Activated CD8-positive, alpha-beta memory T cell treated with anti-CD3 and anti-CD28 coated beads for 4 hours (primary cell): ENCODE results near the gene RASA4.
"Not testable (repeated sequence)": the region's sequence is repeated elsewhere in the genome, so short reads cannot be mapped to it uniquely, and the experiment has no call there.

Experiments used
- DNase-seq, 2 donors: peaks; one replicate each; pipeline ENCODE4 v3.0.0-alpha.2; 2020; ENCODE audit warnings: low read depth in 2 of 2

RASA4 gene

DNA sequence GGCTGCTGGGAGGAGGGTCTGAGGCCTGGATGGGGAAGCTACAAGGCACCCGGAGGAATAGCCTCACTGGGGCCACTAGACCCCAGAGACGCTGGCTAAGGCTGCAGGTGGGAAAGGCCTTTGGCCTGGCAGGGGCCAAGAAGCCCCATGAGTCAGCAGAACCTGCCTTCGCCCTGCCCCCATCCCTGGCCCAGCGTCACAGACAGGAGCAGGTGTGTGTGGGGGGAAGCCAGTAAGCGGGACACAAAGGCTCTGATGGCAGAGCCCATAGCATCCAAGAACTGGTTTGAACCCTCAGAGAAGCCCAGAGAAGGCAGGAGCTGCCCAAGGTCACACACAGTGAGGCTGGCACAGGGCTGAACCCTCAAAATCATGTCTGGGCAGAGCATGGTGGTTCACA lies 9.7 kb downstream of the RASA4 start:
- not testable (repeated sequence) for DNase-seq

DNA sequence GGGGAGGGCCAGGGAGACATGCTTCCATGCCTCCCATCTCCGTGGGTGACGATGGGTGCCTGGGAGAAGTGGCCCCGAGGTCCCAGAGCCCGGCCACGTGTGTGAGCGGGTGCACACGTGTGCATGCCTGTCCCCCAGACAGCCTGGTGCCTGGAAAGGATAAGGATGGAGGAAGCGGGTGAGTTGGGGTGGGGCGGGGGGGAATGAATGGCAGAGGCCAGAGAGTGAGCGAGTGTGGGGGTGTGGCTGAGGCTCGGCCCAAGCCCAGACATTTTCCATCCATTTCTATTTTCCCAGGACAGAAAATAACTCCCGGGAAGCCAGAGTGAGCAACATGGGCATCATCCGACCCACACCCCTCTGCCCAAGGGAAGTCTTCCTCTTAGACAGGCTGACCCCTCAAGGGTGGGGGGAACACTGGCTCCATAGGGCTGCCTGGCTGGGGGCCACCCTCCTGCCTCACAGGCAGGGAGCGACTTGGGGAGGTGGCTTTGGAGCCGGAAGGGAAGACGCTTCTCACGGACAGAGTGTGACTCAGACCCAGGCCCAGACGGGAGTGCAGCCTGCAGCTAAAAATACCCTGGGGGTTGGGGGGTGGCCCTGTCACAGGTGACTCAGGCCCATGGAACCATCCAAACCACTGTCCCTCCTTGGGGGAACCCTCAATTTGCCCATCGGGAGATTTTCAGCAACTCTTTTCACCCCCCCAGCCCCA lies 12.0 kb downstream of the RASA4 start:
- not testable (repeated sequence) for DNase-seq

DNA sequence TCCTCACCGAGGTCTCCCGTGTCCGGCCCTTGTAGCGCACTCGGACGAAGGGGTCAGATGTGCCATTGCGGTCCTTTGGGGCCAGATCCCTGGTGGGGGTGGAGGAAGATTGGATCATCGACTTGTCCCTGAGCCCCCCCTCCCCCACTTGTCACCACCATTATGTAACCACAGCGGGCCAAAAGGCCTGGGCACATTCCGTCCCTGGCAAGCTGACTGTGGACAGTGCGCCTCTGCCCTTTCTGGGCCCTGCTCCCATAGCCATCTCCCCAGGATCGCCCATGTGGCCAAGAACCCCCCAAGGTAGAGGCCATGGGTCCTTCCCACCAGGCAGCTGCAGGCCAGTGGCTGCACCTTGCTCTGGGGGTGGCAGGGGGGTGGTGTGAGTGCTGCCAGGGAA lies 14.2 kb downstream of the RASA4 start:
- DNase-seq, result not testable (repeated sequence)

DNA sequence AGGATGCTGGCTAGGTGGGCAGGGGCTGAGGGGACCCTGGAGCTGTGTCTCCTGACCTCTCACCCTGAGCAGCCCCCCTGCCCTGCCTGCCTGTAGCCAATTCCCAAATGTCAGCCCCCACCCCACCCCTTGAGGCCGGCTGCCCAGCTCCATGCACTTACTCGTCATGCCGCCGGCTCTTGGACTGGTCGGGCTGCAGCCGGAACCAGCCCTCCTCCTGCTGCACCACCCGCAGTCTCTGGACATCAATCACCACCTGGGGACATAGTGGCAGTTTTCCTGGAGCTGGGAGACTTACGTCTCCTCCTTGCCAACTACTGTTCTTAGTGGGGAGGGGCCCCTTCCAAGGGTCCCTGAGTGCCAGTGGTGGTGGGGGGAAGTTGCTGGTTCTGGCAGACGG lies 16.9 kb downstream of the RASA4 start:
- not testable (repeated sequence) for DNase-seq

DNA sequence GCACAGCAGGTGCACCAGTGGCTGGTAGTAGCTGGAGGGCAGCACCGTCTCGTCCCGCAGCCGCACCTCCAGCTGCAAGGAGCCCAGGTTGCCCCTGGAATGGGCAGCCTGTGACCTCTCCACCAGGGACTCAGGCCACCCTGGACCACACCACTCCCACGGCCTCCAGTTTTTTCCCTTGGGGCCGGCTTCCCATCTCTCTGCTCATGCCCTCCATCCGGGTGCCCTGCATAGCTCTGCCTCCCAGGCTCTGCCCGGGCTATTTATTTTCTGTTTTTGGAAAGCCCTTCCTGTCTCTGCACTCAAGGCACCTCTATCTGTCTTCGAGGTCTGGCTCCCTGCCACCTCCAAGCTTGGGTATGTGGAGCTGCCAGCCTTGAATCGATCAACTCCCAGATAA lies 20.5 kb downstream of the RASA4 start:
- not testable (repeated sequence) for DNase-seq

DNA sequence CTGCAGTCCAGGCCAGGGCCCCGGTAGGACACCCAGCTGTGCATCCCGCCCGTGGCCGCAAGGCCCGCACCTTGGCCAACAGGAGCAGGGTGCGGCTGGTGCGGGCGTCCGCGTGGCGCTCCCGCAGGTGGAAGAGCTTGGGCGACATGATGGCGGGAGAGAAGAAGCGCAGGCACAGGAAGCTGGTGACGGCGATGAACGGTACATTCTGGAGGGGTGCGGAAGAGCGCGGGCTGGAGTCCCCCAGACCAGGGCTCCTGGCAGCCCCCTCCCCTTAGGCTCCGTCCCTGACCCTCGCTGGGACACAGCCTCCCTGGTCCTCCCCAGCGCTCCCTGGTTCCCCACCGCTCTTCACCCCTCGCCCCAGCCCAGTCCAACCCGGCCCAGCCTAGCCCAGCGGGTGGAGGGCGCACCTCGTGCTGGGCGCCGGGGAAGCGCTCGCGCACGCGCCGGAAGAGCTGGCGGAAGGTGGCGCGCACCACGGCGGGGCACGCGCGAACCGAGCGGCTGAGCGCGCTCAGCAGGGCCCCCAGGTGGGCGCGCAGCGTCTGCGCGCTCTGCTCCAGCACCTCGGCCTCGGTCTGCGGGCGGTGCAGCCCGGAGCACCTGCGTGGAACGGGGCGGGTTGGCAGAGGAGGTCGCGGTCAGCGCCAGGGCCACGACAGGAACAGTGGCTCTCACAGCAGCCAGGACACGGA lies 22.8 kb downstream of the RASA4 start:
- not testable (repeated sequence) for DNase-seq

DNA sequence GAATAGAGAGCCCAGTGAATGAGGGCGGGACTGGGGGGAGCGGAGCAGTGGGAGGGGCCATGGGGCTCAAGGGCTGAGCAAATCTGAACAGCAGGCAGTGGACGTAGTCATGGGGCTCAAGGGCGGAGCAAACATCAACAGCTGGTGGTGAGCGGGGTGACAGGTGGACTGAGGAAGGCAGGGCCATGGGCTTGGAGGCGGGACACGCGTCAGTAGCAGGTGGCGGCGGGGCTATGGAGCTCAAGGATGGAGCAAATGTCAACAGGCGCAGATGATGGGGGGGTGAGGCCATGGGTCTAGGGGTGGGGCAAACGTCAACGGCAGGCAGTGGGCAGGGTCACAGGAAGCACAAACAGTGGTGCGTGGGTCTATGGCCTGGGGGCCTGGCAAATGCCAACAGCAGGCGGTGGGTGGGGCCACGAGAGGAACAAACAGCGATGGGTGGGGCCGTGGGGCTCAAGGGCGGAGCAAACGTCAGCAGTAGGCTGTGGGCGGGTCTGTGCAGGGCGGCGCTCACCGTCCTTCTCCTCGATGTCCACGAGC lies 24.0 kb downstream of the RASA4 start:
- not testable (repeated sequence) for DNase-seq

DNA sequence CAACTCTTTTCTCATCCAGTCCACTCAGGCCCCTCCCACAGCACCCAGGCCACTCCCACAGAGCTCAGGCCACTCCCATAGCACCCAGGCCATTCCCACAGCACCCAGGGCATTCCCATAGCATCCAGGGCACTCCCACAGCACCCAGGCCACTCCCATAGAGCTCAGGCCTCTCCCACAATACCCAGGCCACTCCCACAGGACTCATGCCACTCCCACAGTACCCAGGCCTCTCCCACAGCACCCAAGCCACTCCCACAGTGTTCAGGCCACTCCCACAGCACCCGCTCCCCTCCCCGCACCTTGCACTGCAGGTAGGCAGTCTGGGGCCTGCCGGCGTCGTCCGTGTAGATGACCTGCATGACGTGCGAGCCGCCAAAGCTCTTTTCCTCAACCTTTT lies 26.7 kb downstream of the RASA4 start:
- DNase-seq, result not testable (repeated sequence)

DNA sequence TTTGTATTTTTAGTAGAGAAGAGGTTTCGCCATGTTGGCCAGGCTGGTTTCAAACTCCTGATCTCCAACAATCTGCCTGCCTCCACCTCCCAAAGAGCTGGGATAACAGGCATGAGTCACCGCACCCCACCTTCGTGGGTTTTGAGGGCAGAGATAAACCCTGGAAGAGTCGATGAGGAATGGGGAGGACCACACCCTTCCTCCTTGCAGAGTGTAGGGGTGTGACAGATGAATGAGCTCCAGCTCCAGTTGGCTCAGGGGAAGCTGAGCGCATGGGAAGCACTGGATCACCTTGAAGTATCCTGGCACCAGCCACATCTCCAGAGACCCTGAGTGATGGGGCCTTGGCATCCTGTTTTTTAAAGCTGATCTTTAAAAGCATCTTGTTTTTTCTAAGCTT lies 33.1 kb downstream of the RASA4 start:
- DNase-seq, result not testable (repeated sequence)

DNA sequence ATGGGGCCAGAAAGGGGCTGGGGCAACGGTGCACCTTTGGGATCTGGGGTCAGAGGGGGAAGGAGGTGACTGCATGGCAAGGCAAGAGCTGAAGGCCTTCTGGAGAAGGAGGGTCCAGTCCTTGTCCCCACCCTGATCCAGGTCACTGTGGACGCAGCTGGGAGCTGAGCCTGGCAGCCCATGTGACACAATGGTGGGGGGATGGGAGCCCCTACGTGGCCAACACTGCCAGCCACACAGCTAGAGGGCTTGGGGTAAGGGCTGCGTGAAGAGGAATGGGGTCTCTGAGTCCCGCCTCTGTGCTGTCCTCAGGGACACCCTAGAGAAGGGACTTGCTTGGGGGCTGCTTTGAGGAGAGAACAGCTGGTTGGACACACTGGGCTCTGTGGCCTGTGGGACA lies 34.8 kb downstream of the RASA4 start:
- not testable (repeated sequence) for DNase-seq

DNA sequence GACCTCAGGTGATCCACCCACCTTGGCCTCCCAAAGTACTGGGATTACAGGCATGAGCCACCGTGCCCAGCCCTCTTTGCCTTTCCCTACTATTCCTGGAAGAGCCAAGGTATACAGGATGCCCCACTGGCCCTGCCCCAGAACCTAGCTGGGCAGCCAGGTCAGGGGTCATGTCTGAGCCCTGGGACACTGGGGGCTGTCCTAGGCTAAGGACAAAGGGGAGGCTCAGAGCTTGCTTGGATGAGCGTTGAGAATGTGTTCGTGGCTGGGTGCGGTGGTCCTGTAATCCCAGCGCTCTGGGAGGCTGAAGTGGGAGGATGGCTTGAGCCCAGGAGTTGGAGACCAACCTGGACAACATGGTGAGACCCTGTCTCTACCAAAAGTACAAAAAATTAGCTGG lies 38.1 kb downstream of the RASA4 start:
- not testable (repeated sequence) for DNase-seq

DNA sequence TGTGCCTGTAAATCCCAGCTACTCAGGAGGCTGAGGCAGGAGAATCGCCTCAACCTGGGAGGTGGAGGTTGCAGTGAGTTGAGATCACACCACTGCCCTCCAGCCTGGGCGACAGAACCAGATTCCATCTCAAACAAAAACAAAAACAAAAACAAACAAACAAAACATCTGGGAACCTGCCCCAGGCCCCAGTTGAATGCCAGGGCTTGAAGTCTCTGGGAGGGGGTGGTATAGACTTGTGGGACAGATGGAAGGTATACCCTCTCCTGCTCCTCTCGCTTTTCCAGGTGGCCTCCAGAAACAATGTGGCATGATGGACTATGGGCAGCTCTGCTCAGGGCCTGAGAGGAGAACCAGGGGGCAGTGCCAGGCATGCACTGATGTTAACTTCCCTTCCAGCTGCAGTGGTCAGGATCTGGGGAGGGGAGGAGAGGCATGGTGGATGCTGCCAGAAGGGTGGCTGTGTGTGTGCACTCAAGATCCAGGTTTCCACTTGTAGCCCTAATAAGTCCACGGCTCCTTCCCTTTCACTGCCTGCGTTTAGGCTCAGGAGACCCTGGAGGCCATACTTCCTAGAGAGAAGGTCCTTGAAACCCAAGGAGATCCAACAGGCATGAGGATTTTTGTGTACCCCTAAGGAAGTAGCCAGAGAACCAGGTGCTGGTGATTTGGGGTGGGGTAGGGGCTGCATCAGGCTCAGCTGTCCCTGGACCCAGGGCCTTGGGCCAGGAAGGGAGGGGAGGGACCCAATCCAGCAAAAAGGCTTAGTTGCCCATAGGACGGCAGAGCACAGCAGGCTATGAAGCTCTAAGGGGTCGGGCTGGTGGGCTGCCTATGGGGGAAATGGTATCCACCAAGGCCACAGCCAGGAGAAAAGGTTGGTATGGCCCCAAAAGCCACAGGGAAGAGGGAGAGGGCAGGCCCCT lies 39.0 kb downstream of the RASA4 start:
- not testable (repeated sequence) for DNase-seq

DNA sequence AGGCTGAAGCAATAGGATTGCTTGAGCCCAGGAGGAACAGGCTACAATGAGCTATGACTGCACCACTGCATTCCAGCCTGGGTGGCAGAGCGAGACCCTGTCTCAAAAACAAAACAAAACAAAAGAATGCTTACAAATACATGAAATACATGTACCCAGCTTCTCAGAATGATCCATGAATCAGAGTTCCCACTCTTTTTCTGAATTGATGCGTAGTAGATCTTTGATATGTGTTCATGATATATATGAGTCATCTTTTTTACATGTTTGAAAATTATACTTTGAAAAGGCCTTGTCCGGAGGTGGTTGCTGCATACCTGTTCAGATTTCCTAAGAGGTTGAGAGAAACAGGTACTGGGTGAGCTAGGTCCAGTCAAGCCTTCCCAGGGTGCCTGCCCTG lies 40.2 kb downstream of the RASA4 start:
- DNase-seq, result not testable (repeated sequence)

DNA sequence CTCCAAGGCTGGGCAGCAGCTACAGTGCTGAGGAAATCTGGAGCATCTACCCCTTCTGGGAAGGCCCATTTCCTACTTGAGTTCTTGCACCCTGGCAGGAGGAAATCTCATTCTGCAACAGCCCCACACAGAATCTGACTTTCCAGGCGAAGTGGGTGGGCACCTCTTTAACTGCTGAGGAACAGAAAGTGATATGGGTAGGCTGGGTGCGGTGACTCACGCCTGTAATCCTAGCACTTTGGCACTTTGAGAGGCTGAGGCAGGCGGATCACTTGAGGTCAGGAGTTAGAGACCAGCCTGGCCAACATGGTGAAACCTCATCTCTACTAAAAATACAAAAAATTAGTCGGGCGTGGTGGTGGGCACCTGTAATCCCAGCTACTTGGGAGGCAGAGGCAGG lies 41.9 kb downstream of the RASA4 start:
- DNase-seq, result not testable (repeated sequence)

DNA sequence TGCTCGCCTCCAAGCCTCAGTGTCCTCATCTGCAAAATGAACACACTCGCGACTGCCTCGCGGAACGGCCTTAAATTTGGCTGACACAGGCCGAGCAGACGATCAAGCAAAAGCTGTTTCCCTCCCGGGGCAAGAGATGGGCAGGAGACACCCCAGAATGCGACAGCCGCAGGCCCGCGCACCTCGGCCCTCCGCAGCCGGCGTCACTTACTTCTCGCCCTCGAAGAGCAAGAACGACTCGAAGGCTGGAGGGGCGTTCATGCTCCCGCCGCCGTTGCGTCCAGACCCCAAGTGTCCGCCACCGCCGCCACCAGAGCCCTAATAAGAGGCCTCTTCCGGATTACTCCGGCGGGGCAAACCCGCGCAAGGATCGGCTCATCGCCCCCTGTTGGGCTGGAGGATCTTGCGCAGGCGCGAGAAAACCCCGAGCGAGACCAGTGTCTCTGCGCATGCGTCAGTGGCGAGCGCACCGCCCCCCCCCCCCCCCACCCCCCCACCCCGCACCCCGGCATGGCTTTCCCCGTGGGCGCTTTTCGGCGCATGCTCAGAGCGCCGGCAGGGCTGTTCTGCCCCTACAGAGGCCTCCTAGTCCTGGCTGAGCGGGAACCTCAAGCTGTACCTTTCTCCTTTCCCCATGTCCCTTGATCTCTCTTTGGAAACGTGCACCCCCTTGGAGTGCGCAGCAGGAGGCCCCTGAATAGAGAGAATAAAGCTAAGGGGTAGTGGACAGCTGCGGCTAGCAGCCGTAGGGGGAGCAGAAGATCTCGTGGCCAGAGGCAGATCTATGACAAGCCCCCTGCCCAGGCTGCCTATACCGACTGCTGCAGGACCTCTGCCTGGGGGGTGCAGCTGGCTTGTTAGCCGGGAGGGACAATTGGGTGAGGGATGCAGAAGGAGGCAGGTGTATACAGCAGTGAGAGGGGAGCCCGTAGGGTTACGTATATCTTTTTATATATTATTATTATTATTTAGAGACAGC lies 44.0 kb downstream of the RASA4 start, which contains the start of gene POLR2J3:
POLR2J3 (minus strand) TSS at position 323 of the 979 bp plus-strand sequence; CDS start at position 261, 62 bp downstream.
- peak; percentile 93 to 100 for DNase-seq

DNA sequence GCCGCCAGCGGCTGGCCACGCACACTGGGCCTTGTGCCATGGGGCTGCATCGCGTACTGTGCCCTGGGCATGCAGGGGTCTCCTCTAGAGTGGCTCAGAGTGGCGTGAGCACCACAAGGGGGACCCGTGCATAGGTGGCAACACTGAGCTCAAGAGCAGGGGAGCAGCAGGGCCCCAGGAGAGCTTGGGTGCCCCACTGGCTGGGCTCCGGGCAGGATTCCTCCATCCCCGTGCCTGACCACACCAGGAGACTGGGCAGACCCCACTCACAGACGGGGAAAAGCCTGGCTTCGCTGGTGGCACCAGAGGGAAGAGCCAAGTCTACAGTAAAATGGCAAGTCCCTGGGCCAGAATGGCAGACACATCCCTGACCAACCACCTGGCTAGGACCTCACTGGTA lies 47.9 kb downstream of the RASA4 start:
- DNase-seq, result not testable (repeated sequence)

DNA sequence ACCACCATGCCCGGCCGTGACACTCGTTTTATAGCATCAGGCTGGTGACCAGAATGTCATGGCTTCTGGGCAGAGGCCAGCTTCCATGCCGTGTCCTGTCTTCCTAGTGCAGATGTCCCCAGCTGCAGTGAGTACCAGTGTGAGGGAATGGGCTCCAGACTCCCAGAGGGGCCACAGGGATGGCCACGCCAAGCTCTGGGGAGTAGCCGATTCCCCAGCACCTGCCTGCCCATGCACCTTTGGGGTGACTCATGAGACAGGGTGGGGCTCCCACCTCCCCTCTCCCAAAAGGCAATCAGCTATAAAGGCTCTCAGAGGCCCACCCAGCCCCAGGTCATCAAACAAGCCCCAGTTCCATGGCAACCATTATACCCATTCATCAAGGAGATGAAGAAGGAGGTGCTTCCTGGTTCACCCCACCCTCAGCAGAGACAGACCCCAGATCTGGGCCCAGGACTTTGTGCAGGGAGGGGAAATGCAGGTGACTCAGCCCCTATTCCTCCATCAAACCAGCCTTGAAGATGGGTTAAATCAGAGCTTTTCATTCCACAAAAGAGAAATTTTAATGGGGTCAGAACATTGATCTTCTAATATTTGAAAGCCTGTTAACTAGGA lies 65.6 kb downstream of the RASA4 start, which contains the start of gene SPDYE2:
SPDYE2 (plus strand) TSS at position 419 of the 615 bp plus-strand sequence. CDS start 2,030 bp downstream, outside the sequence.
- not testable (repeated sequence) for DNase-seq

DNA sequence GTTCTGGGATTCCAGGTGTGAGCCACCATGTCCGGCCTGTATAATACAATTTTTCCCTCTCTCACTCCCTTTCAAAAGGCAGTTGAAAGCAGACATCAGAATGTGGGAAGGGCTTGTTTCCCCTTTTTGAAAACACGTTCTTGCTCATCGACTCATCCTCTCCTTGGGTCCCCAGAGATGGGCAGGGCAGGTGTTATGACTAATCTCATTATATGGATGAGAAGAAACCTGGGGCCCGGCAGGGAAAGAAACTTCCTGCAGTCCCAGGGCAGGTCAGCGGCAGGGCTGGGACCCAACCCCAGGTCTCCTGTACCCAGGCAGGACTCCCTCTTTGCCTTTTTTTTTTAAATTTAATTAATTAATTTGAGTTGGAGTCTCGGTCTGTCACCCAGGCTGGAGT lies 70.2 kb downstream of the RASA4 start:
- DNase-seq, result not testable (repeated sequence)

DNA sequence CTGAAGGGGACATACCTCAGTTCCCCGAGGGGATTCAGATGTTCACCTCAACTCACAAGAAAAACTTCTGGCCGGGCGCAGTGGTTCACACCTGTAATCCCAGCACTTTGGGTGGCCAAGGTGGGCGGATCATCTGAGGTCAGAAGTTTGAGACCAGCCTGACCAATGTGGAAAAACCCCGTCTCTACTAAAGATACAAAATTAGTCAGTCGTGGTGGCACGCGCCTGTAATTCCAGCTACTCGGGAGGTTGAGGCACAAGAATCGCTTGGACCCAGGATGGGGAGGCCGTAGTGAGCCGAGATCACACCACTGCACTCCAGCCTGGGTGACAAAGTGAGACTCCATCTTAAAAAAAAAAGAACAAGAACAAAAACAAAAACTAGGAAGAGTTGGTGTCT lies 71.3 kb downstream of the RASA4 start:
- not testable (repeated sequence) for DNase-seq

DNA sequence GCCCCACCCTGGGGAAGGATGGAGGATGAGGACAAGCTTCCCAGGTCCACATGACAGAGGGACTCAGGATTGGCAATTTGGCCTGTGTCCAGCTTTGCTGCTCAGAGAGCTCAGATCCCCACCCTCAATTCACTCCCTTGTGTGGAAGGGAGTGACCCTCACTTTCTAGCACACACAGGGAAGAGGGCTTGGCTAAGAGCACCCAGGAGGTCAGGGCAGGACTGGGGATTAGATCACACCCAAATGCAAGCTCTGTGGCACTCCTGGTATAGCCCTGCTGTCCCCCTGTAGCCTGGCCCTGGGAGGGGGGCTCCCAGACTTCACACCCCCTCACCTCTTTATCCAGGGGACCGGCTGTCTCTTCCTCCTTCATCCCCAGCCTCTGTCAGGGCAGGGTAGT lies 72.2 kb downstream of the RASA4 start:
- not testable (repeated sequence) for DNase-seq
